Activated gamma-delta T cell (primary cell): ENCODE data around the gene DAB1.

Source experiments
- DNase-seq: peaks from one replicate; lab custom pipeline; 2025; lab: John Stamatoyannopoulos, UW

The DAB1 gene

DNA sequence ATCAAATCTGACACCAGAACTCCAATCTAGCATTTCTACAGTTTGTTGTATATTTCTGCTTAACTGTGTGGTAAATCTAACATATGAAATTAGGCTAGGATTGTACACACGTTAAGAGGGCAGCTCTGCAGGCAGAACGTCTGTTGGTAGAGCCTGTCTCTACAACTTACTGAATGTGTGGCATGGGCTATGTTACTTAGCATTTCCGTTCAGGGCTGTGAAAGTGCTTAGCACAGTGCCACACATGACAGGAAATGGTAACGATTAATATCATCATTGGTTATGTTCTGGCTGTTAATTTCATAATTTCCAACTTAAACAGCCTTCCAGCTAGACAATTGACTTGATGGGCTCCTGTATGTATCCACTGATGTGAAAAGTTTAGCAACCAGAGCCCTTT is 448.4 kb downstream of the DAB1 start:
- no peak for DNase-seq

DNA sequence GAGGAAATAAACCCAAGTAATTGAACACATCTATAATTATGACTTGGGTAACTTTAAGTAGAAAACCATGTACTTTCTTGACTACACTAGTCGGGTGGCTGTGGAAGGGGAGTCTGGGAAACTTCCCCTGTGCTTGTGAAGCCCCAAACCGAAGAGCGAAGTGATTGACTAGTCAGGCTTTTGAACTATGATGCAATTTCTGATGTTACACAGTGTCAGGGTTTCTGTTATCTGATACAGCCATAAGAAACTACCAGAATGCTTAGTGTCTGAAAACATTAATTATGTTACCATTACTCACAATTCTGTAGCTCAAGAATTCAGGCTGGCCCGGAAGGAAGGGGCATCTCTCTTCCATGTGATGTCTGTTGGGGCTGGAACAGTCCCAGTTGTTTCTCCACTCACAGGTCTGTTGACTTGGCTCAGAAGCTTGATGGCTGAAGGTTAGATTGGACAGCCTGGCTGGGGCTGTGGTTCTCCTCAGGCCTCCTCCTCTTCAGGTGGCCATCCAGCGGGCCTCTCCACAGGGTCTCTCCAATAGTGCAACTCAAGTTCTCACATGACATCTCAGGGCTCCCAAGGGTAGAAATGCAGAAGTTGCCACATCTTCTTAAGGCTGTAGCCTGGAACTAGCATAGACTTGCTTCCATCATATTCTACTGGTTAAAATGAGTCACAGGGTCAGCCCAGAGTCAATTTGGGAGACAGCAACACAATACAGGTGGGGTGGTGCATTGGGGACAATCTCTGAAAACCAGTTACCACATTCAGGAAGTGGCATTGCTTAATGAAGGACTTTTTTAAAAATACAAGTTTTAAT is 449.7 kb downstream of the DAB1 start:
- DNase-seq: no peak

GRCh38 chr1:56972976-56973375 is 450.9 kb downstream of the DAB1 start:
- no peak for DNase-seq

DNA sequence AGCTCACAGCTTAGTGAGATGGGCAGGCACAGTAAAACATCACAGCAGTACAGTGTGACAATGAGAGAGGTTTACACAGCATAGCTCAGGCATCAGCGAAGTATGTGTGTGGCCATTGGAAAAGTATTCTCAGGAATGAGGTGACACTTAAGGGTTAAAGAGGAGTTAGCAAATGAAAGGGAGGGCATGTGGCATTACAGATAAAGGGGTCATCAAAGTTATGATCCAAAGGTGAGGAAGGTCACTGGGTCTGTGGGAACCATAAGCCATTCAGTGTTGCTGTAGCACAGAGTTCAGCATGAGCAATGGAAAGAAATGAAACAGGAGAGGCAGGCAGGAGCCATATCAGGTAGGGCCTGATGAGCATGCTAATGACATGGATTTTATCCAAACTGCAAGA is 453.6 kb downstream of the DAB1 start:
- DNase-seq: no peak

GRCh38 chr1:56968878-56969495 is 454.9 kb downstream of the DAB1 start:
- no peak for DNase-seq

- DNase-seq: no peak
These were observed 455.7 kb downstream of the DAB1 start for GRCh38 chr1:56967900-56968832.

DNA sequence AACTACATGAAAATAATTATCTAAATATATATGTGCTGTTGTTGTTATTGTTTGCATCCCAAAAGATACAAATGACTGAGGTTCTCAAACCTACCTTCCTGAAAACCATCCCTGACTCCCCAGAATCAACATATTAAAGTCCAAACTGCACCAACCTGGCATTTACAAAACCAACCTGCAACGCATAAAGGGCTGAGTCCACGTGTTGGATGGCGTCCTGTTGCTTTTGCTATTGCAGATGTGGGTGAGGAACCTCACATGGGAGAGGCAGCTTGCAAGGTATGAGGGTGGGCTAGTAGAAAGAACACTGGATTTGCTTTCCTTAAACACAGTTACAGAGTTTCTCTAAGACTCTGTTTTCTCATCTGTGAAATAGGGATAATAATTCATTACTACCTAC is 456.5 kb downstream of the DAB1 start:
- no peak for DNase-seq

GRCh38 chr1:56966698-56966999 is 457.2 kb downstream of the DAB1 start:
- no peak for DNase-seq

DNA sequence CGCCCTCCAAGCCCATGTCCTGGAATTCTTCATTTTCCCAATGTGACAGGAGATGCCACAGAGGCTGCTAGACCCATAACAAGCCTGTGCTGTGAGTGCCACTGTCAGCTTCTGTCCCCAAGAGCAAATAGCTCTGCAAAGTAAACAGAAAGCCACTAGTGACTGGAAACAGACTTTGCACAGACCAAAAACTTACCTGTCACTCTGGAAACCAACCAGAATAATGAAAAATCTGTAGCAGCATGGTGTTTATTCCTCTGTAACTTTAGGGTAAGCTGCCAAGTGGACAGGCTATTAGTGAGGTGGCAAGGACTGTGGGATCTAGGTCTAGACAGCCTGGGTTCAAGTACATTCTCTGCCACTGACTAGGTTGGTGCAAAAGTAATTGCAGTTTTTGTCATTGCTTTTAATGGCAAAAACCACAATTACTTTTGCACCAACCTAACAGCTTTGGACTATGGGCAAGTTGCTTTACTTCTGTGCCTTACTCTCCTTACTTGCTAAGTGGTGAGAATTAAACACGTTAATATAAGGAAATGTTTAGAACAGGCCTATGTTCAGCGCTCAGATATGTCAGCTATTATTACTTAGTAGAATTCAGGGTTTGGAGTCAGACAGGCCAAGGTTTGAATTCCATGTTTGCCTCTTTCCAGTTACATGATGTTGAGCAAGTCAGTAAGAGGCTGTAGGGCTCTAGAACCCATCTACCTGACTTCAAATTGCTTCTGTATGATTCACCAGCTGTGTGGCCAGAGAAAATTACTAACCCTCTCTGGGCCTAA is 457.8 kb downstream of the DAB1 start, which contains the start of gene C8B:
Gene C8B (minus strand): TSS at position 100 of the 782 bp plus-strand sequence. CDS start 67 bp downstream, at position 33.
- DNase-seq: no peak

DNA sequence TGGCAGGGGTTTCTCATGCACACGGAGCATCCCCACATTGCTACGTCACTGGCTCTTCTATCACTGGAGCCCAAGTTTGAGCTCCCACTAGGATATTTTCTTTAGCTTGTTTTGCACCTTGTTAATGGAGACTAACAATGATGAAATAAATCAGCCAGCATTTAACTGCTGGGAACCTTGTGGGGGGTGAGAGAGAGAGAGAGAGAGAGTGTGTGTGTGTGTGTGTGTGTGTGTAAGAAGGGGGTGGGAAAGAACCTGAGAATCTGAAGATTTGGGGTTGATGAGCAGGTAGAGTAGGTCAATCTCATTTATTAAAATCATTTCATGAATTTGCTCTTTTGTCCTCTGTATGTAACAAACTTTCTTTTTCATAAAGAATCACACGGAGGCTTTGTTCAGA is 458.7 kb downstream of the DAB1 start:
- DNase-seq: no peak

DNA sequence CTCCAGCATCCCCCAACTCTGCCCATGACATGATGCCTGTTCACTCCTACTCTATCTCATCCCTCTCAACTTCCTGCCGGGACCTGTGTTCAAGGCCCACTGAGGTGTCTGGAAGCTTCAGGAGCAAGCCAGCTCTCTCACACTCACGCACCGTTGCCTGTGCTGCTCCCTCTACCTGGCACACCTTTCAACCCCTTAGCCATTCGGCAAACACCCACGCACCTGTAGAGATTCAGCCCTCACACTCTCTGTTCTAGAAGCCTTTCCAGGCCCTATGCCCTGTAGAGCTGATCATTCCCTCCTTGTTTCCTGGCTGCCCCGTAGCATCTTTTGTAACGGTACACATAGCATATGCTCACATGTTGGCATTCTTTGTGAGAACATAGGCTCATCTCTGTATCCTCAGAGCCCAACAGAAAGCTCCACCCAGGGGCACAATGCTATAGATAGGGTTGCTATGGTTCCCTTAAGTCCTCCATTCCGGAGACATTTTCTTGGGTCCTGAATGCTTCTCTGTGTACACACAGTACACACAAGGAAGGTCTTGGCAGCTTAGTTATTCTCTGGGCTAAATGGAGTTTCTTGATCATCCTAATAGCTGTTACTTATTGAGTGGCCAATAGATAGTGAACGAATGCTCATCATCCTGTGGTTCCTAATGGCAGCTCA is 459.4 kb downstream of the DAB1 start:
- no peak for DNase-seq

DNA sequence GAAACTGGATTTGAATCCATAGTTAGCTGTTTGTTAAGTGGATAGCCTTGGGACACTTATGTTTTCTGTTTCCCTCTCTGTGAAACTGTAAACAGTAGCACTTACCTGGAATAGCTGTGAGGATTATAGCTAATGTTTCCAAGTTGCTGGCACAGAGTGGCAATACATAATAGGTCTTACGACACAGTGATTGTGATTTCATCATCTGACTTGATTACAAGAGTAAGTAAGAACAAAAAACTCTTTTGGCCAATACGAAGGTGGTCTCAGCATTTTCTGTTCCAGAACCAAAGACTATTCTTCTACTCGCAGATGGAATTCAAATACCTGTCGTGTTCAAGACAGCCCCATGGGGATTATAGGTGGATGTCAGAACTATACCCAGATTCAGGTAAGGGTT is 460.2 kb downstream of the DAB1 start:
- no peak for DNase-seq

GRCh38 chr1:56961426-56961825 is 462.4 kb downstream of the DAB1 start:
- DNase-seq: no peak

DNA sequence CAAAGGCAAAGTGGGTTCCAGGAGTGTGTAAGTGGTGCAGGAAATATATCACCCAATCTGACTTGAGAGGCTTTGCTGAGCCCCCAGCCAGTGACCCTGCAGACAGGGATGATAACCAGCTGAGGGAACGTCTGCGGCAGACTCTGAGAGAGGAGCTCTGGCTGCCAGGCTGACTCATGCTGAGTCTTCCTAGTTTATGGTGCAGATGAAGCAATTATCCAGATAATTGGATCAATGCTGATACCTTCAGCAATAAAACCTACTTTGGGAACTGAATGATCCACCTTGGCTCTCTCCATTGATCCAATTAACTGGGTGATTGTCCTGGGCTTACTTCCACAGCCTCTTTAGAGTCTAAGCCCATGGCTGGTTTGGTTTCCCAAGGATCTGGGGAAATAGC is 465.3 kb downstream of the DAB1 start:
- no peak for DNase-seq

DNA sequence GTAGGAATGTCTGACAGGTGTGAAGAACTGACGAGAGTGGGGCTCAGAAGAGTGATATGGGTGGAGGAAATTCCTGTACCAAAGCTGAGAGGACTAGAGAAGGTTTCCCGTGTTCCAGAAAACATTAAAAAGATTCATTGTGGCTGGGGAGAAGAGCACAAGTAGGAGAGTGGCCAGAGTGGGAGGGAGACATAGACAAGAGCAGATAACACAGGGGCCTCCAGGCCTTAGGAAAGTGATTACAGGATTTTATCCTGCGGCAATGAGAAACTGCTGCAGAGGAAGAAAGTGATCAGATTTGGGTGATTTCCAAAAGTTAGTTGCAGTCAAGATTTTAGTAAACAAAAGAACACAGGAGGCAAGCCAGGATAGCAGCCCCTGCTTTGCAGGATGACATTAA is 465.9 kb downstream of the DAB1 start:
- DNase-seq: no peak

GRCh38 chr1:56954664-56955063 is 469.2 kb downstream of the DAB1 start:
- no peak for DNase-seq

DNA sequence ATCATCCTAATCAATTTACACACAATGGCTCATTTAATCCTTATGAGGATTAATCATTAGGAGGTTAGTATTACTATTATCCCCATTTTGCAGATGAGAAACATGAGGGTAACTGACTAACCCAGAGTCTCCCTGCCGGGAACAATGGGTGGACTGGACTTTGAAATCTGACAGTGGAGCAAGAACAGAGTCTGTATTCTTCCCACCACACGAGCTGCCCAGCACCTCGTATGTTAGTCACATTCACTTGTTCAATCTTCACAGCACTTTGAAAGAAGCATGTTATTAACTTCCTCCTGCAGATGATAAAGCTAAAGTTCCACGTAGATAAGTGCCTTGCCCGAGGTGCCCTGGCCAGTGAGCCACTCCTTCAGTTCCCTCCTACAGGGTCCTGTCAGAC is 470.5 kb downstream of the DAB1 start:
- no peak for DNase-seq

DNA sequence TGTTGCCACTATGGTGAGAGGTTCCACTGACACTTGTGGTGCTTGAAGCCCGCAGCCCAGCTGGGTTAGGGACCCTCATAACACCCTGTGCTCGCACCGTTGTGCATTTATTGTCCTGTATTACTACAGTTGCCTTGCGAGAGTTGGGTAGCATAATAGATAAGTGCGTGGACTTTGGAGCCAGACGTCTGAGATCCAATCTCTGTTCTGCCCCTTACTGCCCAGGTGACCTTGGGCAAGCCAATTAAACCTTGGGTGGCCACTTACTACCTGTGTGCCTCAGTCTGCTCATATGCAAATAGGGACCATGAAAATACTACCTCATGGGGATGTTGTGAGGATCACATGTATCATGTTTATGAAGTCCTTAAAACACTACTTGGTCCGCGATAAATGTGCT is 471.4 kb downstream of the DAB1 start:
- DNase-seq: no peak

DNA sequence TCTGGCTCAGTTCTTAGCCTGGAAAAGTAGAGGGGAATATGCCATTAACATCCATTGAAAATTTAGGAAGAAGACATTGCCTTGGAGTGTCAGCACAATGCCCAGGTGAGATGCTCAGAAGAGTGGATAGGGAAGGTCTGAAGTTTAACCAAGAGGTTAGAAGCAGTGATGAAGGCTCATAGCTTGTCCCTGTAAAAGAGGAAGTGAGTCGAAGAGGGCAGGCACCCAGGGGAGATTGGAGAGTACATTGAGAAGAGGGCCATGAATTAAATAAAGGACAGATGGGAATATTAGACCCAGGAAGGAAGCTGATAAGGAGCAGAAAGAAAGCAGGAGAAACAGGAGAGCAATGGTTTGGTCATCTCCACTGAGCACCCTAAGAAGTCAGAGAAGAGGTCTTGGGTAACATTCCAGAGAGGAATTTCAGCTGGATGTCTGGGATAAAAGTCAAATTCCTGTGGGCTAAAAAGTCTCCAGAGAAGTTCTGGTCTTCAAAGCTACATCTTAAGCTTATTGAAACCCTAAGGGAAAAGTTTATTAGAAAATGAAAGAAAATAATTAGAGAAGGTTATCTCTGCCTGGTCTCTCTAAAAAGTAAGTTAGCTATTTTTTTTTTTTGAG is 475.3 kb downstream of the DAB1 start:
- DNase-seq: no peak
